HepG2 (cell line): Measurements from ENCODE around the gene PFN1. TPM values are rescaled to one million over a fixed set of nuclear protein-coding genes. Genes with fewer than 3 reads are reported as not detected.

Experiments used
- ATAC-seq: fragments of 200-7000 bp; cut with Tn5 transposase; 3 replicates; pipeline ENCODE4 v1.9.1; 2020; ENCODE audit warnings: mild to moderate bottlenecking, moderate library complexity
- BruUV-seq: library from RNA; stranded (reverse); fragments of 400-500 nt; replicated peaks from 2 replicates; lab custom pipeline; 2021; lab: Mats Ljungman, UMichigan
- CTCF ChIA-PET: fragments of 300-600 bp; formaldehyde crosslinking; extraction: SDS; loops from one replicate; lab custom pipeline; 2021; ENCODE audit warnings: low total read pairs, inconsistent platforms, low intra/inter-chr PET ratio; lab: Yijun Ruan, JAX
- POLR2A ChIA-PET: fragments of 350-600 bp; sonication (Branson Sonifier 250); formaldehyde crosslinking; loops from one replicate; lab custom pipeline; 2020; ENCODE audit warnings: antibody characterized with exemption, inconsistent platforms; lab: Yijun Ruan, JAX
- DNase-seq: peaks from one replicate; pipeline ENCODE4 v3.0.0-alpha.2; 2015; ENCODE audit warnings: low spot score
- FAIRE-seq: peaks from 3 replicates; lab custom pipeline; 2011; peaks lifted over from hg19 to GRCh38; lab: Jason Lieb, UNC
- H2AFZ ChIP-seq: one replicate; pipeline ENCODE4 v1.6.1; 2011; ENCODE audit warnings: low read length, inconsistent platforms
- H3K27ac ChIP-seq: fragments of 300-600 bp; 3 replicates; pipeline ENCODE4 v1.8.0; 2011; ENCODE audit warnings: mixed run types, mild to moderate bottlenecking, mixed read lengths, low read length, inconsistent platforms; ENCODE audit not compliant: insufficient read depth; ENCODE audit errors: extremely low read length
- H3K27me3 ChIP-seq, 2 experiments: fragments of 200-600 bp in 1 of 2; 2 replicates in 1 of 2; 3 replicates in 1 of 2; pipeline versions ENCODE4 v1.6.0 to v1.8.0; 2011; ENCODE audit warnings: low read length in 2 of 2, mild to moderate bottlenecking in 2 of 2, moderate library complexity in 2 of 2, inconsistent platforms in 1 of 2; ENCODE audit not compliant: insufficient read depth in 2 of 2, control insufficient read depth in 1 of 2
- H3K36me3 ChIP-seq, 2 experiments: fragments of 200-600 bp in 1 of 2; replicated peaks in 1 of 2; 2 replicates in 1 of 2; 3 replicates in 1 of 2; pipeline versions ENCODE4 v1.5.1 to v1.8.0; 2011; ENCODE audit warnings: low read length in 2 of 2, inconsistent platforms in 1 of 2; ENCODE audit not compliant: insufficient read depth in 2 of 2, control insufficient read depth in 1 of 2
- H3K4me1 ChIP-seq: 2 replicates; pipeline ENCODE4 v1.5.1; 2012; ENCODE audit warnings: low read length, inconsistent platforms; ENCODE audit not compliant: insufficient read depth
- H3K4me2 ChIP-seq: 2 replicates; pipeline ENCODE4 v1.6.0; 2011; ENCODE audit warnings: low read depth, low read length, inconsistent platforms
- H3K4me3 ChIP-seq, 3 experiments: fragments of 200-600 bp in 1 of 3; sonication (generic), shearing (Covaris generic) in 1 of 3; replicated peaks in 1 of 3; 2 replicates each; pipeline ENCODE4 v1.5.1; 2011 to 2016; ENCODE audit warnings: low read length in 3 of 3, inconsistent platforms in 2 of 3, low read depth in 2 of 3, mild to moderate bottlenecking in 2 of 3, control low read depth in 1 of 3, mixed read lengths in 1 of 3; ENCODE audit not compliant: insufficient read depth in 1 of 3
- H3K79me2 ChIP-seq: one replicate; pipeline ENCODE4 v1.6.1; 2011; ENCODE audit warnings: low read length, inconsistent platforms; ENCODE audit not compliant: insufficient read depth
- H3K9ac ChIP-seq: 2 replicates; pipeline ENCODE4 v1.6.0; 2011; ENCODE audit warnings: mild to moderate bottlenecking, low read depth, low read length, inconsistent platforms; ENCODE audit not compliant: insufficient read depth
- H3K9me3 ChIP-seq: 2 replicates; pipeline ENCODE4 v1.5.1; 2012; ENCODE audit warnings: mild to moderate bottlenecking, low read length
- H4K20me1 ChIP-seq: 2 replicates; pipeline ENCODE4 v1.6.0; 2011; ENCODE audit warnings: inconsistent platforms, mild to moderate bottlenecking, low read length, moderate library complexity; ENCODE audit not compliant: insufficient read depth
- CREB1 ChIP-seq, 2 experiments: fragments of 450-650 bp in 1 of 2; IDR thresholded peaks; 2 replicates each; pipeline ENCODE4 v1.6.1; 2016 to 2017; ENCODE audit warnings: control low read depth in 1 of 2, mild to moderate bottlenecking in 1 of 2, missing compliant biosample characterization in 1 of 2, missing genetic modification characterization in 1 of 2
- GATAD1 ChIP-seq: IDR thresholded peaks from 2 replicates; pipeline ENCODE4 v1.6.1; 2016; ENCODE audit warnings: missing genetic modification reagents, missing compliant biosample characterization
- KLF16 ChIP-seq, 2 experiments: sonication (generic) in 1 of 2; formaldehyde crosslinking in 1 of 2; IDR thresholded peaks; 2 replicates each; pipeline versions ENCODE4 v1.6.1 to v1.8.0; 2016 to 2023; ENCODE audit warnings: missing genetic modification reagents in 2 of 2, missing compliant biosample characterization in 1 of 2
- KMT2B ChIP-seq: IDR thresholded peaks from 2 replicates; pipeline ENCODE4 v1.6.1; 2016; ENCODE audit warnings: missing genetic modification reagents, missing compliant biosample characterization
- MXI1 ChIP-seq: IDR thresholded peaks from 3 replicates; pipeline ENCODE4 v1.6.1; 2012; ENCODE audit warnings: low read depth, low read length, inconsistent platforms, borderline replicate concordance
- NFATC3 ChIP-seq: sonication (generic); formaldehyde crosslinking; IDR thresholded peaks from 2 replicates; pipeline ENCODE4 v1.5.1; 2020; ENCODE audit warnings: mild to moderate bottlenecking, missing genetic modification reagents
- NPAS2 ChIP-seq: sonication (generic); formaldehyde crosslinking; IDR thresholded peaks from 2 replicates; pipeline ENCODE4 v1.8.0; 2022; ENCODE audit warnings: mild to moderate bottlenecking, missing genetic modification reagents, borderline replicate concordance
- PBX2 ChIP-seq: IDR thresholded peaks from 2 replicates; pipeline ENCODE4 v1.6.1; 2016; ENCODE audit warnings: control low read depth
- PLRG1 ChIP-seq: fragments of 450-650 bp; conservative IDR thresholded peaks from 2 replicates; pipeline ENCODE4 v1.6.1; 2016
- POLR2G ChIP-seq: fragments of 200-400 bp; formaldehyde crosslinking; IDR thresholded peaks from 2 replicates; pipeline ENCODE4 v1.6.1; 2018; ENCODE audit warnings: mild to moderate bottlenecking, low read depth, low read length, moderate library complexity
- SP4 ChIP-seq: sonication (generic); formaldehyde crosslinking; IDR thresholded peaks from 2 replicates; pipeline ENCODE4 v1.8.1; 2023; ENCODE audit warnings: mild to moderate bottlenecking, missing genetic modification reagents
- SRY ChIP-seq: sonication (generic); formaldehyde crosslinking; IDR thresholded peaks from 2 replicates; pipeline ENCODE4 v1.8.0; 2022; ENCODE audit warnings: mild to moderate bottlenecking, missing genetic modification reagents
- YEATS4 ChIP-seq: sonication (generic); formaldehyde crosslinking; IDR thresholded peaks from 2 replicates; pipeline ENCODE4 v1.4.0; 2020; ENCODE audit warnings: missing genetic modification reagents, borderline replicate concordance
- ZBTB49 ChIP-seq: sonication (generic); formaldehyde crosslinking; IDR thresholded peaks from 2 replicates; pipeline ENCODE4 v1.4.0; 2020; ENCODE audit warnings: missing genetic modification reagents, borderline replicate concordance
- ZNF329 ChIP-seq: sonication (generic); formaldehyde crosslinking; IDR thresholded peaks from 2 replicates; pipeline ENCODE4 v1.9.0; 2021; ENCODE audit warnings: low read depth, mild to moderate bottlenecking, missing genetic modification reagents
- WGBS: methylation state at CpG from one replicate; pipeline ENCODE4 v1.1.6; 2017; ENCODE audit warnings: low lambda C conversion rate; 5-methylcytosine and 5-hydroxymethylcytosine counted together
- in situ Hi-C: cut with HindIII; loops from 2 replicates; pipeline ENCODE4 v1.10.0; 2017; ENCODE audit warnings: low pct_unique_long_range_greater_than_20kb; ENCODE audit not compliant: extremely low pct_ligation_motif_present
- intact Hi-C: fragments of 100-400 bp; cut with micrococcal nuclease; formaldehyde crosslinking; loops from one replicate; pipeline ENCODE4 v1.10.0; 2022; ENCODE audit not compliant: unreplicated experiment
- polyA plus RNA-seq, 8 experiments: library from polyadenylated mRNA; depleted of rRNA in 3 of 8; stranded (reverse) in 7 of 8; unstranded in 1 of 8; fragments of >200 nt; fragmentation: Illumina TruSeq in 4 of 8; extraction: Trizol in 4 of 8; gene quantifications; 2 replicates each; pipeline versions ENCODE4 v1.2.1 to v1.2.3, GENCODE V29; 2011 to 2016; ENCODE audit warnings: low read depth in 4 of 8, missing spikeins in 1 of 8, mixed read lengths in 1 of 8; ENCODE audit not compliant: insufficient read depth in 1 of 8
- total RNA-seq, 5 experiments: library from RNA; depleted of rRNA; stranded (reverse); fragments of >200 nt; fragmentation: Illumina TruSeq; extraction: Trizol; gene quantifications; 2 replicates each; pipeline ENCODE4 v1.2.3, GENCODE V29; 2016; ENCODE audit warnings: low read depth in 1 of 5
- TF ChIP-seq, protein P1 (sequence below): sonication (generic); formaldehyde crosslinking; IDR thresholded peaks from 2 replicates; pipeline ENCODE4 v1.5.1; 2020; ENCODE audit warnings: mild to moderate bottlenecking, missing genetic modification reagents, borderline replicate concordance

Gene PFN1
- total and polyA plus RNA-seq, 2 of the 13 experiments (the other 11 are each of a cell fraction or from before 2014, with no cell fraction given): 494 to 613 TPM

DNA sequence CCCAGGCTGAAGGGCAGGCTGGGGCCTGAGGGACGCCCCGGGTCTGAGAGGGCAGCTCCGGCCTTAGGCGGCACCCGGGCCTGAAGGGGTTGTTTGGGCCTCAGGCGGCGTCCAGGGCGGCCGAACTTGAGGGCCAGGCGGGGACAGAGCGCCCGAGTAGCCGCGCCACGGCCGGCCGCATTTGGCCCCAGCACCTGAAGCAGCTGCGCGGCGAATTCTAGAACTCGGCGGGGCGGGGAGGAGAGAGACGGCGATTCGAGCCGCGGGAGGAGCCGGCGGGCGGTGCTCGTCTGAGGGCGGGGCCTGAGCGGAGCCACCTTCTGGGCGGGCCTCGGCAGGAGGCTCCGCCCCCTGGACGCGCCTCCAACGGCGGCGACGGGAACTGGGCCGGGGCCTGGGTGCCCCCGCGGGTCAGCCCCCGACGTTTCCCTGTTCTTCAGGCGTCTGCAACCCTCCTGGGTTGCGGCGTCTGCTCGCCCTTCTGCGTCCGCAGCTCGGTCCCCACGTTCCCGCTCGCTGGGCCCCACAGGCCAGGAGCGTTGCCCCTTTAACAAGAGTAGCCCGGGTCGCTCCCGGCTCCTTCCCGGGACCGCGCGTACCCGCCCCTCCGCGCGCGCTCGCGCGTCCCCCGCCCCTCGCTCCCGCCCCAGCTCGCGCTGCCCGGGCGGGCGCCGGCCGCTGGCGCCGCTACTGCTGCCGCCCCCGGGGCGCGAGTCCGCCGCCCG, 49.1 kb upstream of the PFN1 start, which contains the start of the genes INCA1 and KIF1C:
Gene INCA1, minus strand, starts transcription at position 221 of the 725 bp plus-strand sequence. CDS start 3,085 bp downstream, outside the sequence.
Gene KIF1C, plus strand, starts transcription at position 649 of the 725 bp plus-strand sequence. CDS start 2,297 bp downstream, outside the sequence.
- ChIA-PET POLR2A (interaction anchor here (0.8 to 5.1 kb wide), 17 partner anchors 9 to 201 kb away, joined by 3 to 74 read pairs (median 7); partner anchors contain the start of genes CAMTA2, PFN1, PSMB6 and RNF167), CTCF (no interaction called here)
- DNase-seq (peak; percentile 77), ATAC-seq (peak; percentile 78), FAIRE-seq (peak; percentile 18)
- Histone ChIP-seq H3K36me3 (peaks cover 4 to 20% of the 10 kb centered on the region in 2 experiments), H3K79me2 (peaks cover 26% of the 10 kb centered on the region), H3K4me3 (peak within 1 kb of the TSS; percentile 91 to 93 (median 92)), H3K4me2 (peak within 1 kb of the TSS; percentile 89), H3K9me3 (no peaks in the 10 kb centered on the region), H3K27me3 (no peaks in the 10 kb centered on the region; a peak in 1 of 5 replicates), H3K4me1 (peaks cover 28% of the 10 kb centered on the region), H3K9ac (peak within 1 kb of the TSS; percentile 92), H2AFZ (no peak within 1 kb of the TSS), H4K20me1 (no peaks in the 10 kb centered on the region), H3K27ac (peak within 1 kb of the TSS; percentile 93)
- intact Hi-C loops (no loop called here), in situ Hi-C loops (no loop called here)
- BruUV-seq: TSS peak; percentile 43
- no CpG with 5 or more reads among the region's 93 CpGs for WGBS
- no peak for TF ChIP-seq PBX2
- 0 out of 2 replicates have a peak, but pooled peaks have one; percentile 66 for TF ChIP-seq SRY (CRISPR knock-in tag)
- TF ChIP-seq MXI1: peak; percentile 63; the same call in 1 of the 3 replicates
- peak; percentile 43; the same call in 1 of the 2 replicates for TF ChIP-seq YEATS4
- peak; percentile 80 for TF ChIP-seq POLR2G
- 0 out of 2 replicates have a peak, but pooled peaks have one; percentile 13 for TF ChIP-seq GATAD1
- 0 out of 2 replicates have a peak, but pooled peaks have one; percentile 23 for TF ChIP-seq ZNF329
- TF ChIP-seq, protein P1, sequence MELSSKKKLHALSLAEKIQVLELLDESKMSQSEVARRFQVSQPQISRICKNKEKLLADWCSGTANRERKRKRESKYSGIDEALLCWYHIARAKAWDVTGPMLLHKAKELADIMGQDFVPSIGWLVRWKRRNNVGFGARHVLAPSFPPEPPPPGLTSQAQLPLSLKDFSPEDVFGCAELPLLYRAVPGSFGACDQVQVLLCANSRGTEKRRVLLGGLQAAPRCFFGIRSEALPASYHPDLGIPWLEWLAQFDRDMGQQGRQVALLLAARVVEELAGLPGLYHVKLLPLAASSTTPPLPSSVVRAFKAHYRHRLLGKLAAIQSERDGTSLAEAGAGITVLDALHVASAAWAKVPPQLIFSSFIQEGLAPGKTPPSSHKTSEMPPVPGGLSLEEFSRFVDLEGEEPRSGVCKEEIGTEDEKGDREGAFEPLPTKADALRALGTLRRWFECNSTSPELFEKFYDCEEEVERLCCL (CRISPR knock-in tag): no peak
- TF ChIP-seq NFATC3: no peak; the same call in 1 of the 2 replicates
- TF ChIP-seq SP4 (CRISPR knock-in tag): peak; percentile 98
- no peak for TF ChIP-seq NPAS2
- no peak for TF ChIP-seq ZBTB49 (CRISPR knock-in tag)
- peak in 1 of 2 experiments; percentile 38; a peak in 1 of 4 replicates for TF ChIP-seq KLF16 (CRISPR knock-in tag; IDR thresholded peaks at IDR 0.05)
- 0 out of 2 replicates have a peak, but pooled peaks have one; percentile 27 for TF ChIP-seq KMT2B
- TF ChIP-seq CREB1 (IDR thresholded peaks at IDR 0.05): 0 out of 2 replicates have a peak, but pooled peaks have one; percentile 14
- TF ChIP-seq CREB1 (CRISPR knock-in tag; IDR thresholded peaks at IDR 0.05): no peak
- TF ChIP-seq PLRG1: no peak
